Kasumi-1 (cell line): ENCODE data around the gene ATP6V0A1.
A peak's percentile ranks its signal among the peaks of the same experiment; 100 is the strongest.
"Not testable (repeated sequence)": the region's sequence is repeated elsewhere in the genome, so short reads cannot be mapped to it uniquely, and the experiment has no call there.

ENCODE experiments used
- DNase-seq, 2 experiments: peaks; one replicate each; lab custom pipeline; 2025; lab: John Stamatoyannopoulos, UW

ATP6V0A1 gene

GRCh38 chr17:42538482-42538881 lies 79.8 kb downstream of the ATP6V0A1 start:
- no peak for DNase-seq

GRCh38 chr17:42540558-42540957 lies 81.9 kb downstream of the ATP6V0A1 start:
- DNase-seq: not testable (repeated sequence)

- DNase-seq: no peak
Measured at GRCh38 chr17:42541041-42541833, 82.6 kb downstream of the ATP6V0A1 start.

- DNase-seq: no peak
Measured at GRCh38 chr17:42543190-42544079, 84.8 kb downstream of the ATP6V0A1 start.

GRCh38 chr17:42544874-42545283 lies 86.2 kb downstream of the ATP6V0A1 start:
- no peak for DNase-seq

- not testable (repeated sequence) for DNase-seq
Measured at GRCh38 chr17:42545755-42546505, 87.3 kb downstream of the ATP6V0A1 start.

GRCh38 chr17:42547001-42547461 lies 88.4 kb downstream of the ATP6V0A1 start:
- DNase-seq: no peak

- DNase-seq: no peak
Measured at GRCh38 chr17:42547698-42548069, 89.0 kb downstream of the ATP6V0A1 start.

- no peak for DNase-seq
Measured at GRCh38 chr17:42548070-42548837, 89.6 kb downstream of the ATP6V0A1 start.

- DNase-seq: no peak
Measured at GRCh38 chr17:42548993-42549755, 90.5 kb downstream of the ATP6V0A1 start.

- DNase-seq: not testable (repeated sequence)
Measured at GRCh38 chr17:42552736-42553135, 94.1 kb downstream of the ATP6V0A1 start, which contains the start of gene HSD17B1. HSD17B1 (plus strand) TSS chr17:42552923; CDS start chr17:42552934, 11 bp downstream.

- no peak for DNase-seq
Measured at GRCh38 chr17:42553161-42553818, 94.6 kb downstream of the ATP6V0A1 start.

GRCh38 chr17:42553866-42554249 lies 95.2 kb downstream of the ATP6V0A1 start:
- no peak for DNase-seq

GRCh38 chr17:42554250-42555121 lies 95.8 kb downstream of the ATP6V0A1 start:
- peak; percentile 77 to 85 for DNase-seq

- no peak for DNase-seq
Measured at GRCh38 chr17:42555122-42555622, 96.5 kb downstream of the ATP6V0A1 start.

- not testable (repeated sequence) for DNase-seq
Measured at GRCh38 chr17:42555961-42556617, 97.4 kb downstream of the ATP6V0A1 start.

GRCh38 chr17:42559075-42559474 lies 100.4 kb downstream of the ATP6V0A1 start:
- DNase-seq: no peak

GRCh38 chr17:42560246-42560645 lies 101.6 kb downstream of the ATP6V0A1 start:
- no peak for DNase-seq
